ENCODE data around the gene TGFBR1.

Gene TGFBR1

GRCh38 chr9:99167694-99168093, 62.8 kb downstream of the TGFBR1 start:
- no peak overlapping the region for H3K4me3 ChIP-seq (ENCODE audit: low read depth, low read length)
- POLR2A ChIA-PET, result no interaction called here
- TF ChIP-seq, protein P1, sequence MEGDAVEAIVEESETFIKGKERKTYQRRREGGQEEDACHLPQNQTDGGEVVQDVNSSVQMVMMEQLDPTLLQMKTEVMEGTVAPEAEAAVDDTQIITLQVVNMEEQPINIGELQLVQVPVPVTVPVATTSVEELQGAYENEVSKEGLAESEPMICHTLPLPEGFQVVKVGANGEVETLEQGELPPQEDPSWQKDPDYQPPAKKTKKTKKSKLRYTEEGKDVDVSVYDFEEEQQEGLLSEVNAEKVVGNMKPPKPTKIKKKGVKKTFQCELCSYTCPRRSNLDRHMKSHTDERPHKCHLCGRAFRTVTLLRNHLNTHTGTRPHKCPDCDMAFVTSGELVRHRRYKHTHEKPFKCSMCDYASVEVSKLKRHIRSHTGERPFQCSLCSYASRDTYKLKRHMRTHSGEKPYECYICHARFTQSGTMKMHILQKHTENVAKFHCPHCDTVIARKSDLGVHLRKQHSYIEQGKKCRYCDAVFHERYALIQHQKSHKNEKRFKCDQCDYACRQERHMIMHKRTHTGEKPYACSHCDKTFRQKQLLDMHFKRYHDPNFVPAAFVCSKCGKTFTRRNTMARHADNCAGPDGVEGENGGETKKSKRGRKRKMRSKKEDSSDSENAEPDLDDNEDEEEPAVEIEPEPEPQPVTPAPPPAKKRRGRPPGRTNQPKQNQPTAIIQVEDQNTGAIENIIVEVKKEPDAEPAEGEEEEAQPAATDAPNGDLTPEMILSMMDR (IDR thresholded peaks at IDR 0.05; ENCODE audit: insufficient read depth, low read length, missing control alignments), result no peak
- CTCF ChIA-PET, result interaction anchor here (5.9 kb wide), 1 partner anchor 18 kb away, joined by 34 read pairs; no protein-coding TSS in a partner anchor
- no peak for DNase-seq (ENCODE audit: low read depth, low spot score)

GRCh38 chr9:99169086-99169485, 64.2 kb downstream of the TGFBR1 start:
- POLR2A ChIA-PET, result no interaction called here
- no peak for DNase-seq (ENCODE audit: low read depth, low spot score)
- no peak overlapping the region for H3K4me3 ChIP-seq (ENCODE audit: low read depth, low read length)
- CTCF ChIA-PET, result no interaction called here
- TF ChIP-seq, protein P1 (IDR thresholded peaks at IDR 0.05; ENCODE audit: insufficient read depth, low read length, missing control alignments), result no peak

- POLR2A ChIA-PET, result no interaction called here
- no peak overlapping the region for H3K4me3 ChIP-seq (ENCODE audit: low read depth, low read length)
- CTCF ChIA-PET, result no interaction called here
- TF ChIP-seq, protein P1 (IDR thresholded peaks at IDR 0.05; ENCODE audit: insufficient read depth, low read length, missing control alignments), result no peak
- no peak for DNase-seq (ENCODE audit: low read depth, low spot score)
Observed at GRCh38 chr9:99169982-99170761, 65.3 kb downstream of the TGFBR1 start.

GRCh38 chr9:99171225-99172123, 66.6 kb downstream of the TGFBR1 start:
- CTCF ChIA-PET, result interaction anchor here (1.2 to 7.8 kb wide), 4 partner anchors 8 to 15 kb away, joined by 3 to 57 read pairs (median 11); no protein-coding TSS in a partner anchor
- no peak overlapping the region for H3K4me3 ChIP-seq (ENCODE audit: low read depth, low read length)
- no peak for DNase-seq (ENCODE audit: low read depth, low spot score)
- POLR2A ChIA-PET, result no interaction called here
- TF ChIP-seq, protein P1 (IDR thresholded peaks at IDR 0.05; ENCODE audit: insufficient read depth, low read length, missing control alignments), result no peak

DNA sequence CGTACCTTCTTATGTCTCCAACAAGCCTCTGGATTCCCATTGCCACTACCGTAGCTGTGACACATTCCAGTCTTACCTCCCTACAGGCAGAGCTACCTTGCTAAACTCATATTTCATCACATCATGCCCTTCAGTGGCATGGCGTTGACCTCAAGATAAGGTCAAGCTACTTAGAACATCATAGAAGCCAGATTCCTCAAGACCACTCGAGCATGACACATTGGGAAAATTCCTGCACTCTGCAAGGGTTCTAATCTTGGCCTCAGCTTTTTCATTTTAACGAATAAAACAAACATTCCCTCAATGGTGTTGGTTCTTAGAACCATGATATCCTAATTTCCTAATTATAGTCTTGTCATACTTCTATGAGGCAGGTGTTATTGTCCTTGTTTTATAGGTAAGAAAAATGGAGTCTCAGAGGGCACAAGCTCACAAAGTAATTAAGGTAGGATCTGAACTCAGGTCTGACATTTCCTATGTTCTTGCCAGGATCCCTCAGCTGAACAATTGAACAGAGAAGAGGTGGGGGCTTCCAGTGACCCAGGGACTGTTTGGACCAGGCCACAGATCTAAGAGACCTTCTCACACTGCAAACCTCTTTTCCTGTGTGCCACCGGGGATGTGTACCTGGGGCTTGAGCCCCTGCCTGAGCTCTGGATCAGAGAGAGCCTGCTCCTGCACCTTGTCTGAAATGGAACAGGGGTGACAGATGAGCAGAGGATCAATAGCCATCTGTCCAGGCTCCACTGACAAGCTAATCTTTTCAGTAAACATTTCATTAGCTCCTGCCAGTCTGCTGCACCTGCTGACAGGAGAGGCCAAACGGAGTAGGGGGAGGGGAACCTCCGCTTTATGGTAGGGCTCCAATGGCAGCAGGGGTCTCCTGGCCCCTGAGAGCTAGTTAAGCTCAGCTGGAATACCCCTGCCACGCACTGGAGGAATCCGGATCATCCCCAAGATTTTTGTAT, 67.5 kb downstream of the TGFBR1 start:
- TF ChIP-seq, protein P1 (IDR thresholded peaks at IDR 0.05; ENCODE audit: insufficient read depth, low read length, missing control alignments), result no peak
- ChIA-PET CTCF (interaction anchor here (1.2 to 7.8 kb wide), 5 partner anchors 9 to 18 kb away, joined by 3 to 57 read pairs (median 4); no protein-coding TSS in a partner anchor), POLR2A (no interaction called here)
- no peak overlapping the region for H3K4me3 ChIP-seq (ENCODE audit: low read depth, low read length)
- no peak for DNase-seq (ENCODE audit: low read depth, low spot score)
